Measurements from ENCODE around the gene S100A11. TPM values are rescaled to one million over a fixed set of nuclear protein-coding genes. Genes with fewer than 3 reads are reported as not detected.

Gene S100A11
- total RNA-seq, 6 donors from 2014 or later = 317 to 578 (median 488) TPM

DNA sequence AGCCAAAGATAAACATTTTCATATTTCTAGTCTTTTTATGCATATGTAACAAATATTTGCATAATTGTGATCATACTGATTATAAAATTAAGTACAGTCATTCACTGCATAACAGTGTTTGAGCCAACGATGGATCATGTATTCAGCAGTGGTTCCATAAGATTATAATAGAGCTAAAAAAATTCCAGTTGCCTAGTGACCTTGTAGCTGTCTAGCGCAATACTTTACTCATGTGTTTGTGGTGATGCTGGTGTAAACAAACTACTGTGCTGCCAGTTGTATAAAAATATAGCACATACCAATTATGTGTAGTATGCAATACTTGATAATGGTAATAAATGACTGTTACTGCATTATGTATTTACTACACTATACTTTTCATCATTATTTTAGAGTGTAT lies 41.0 kb downstream of the S100A11 start:
- no peak for ATAC-seq (ENCODE audit: low FRiP score in 2 of 2)
- H3K4me1 ChIP-seq = peaks cover 23 to 38% (median 29%) of the 10 kb centered on the region in 4 donors
- no peaks in the 10 kb centered on the region for H3K9me3 ChIP-seq
- 72 to 75% methylated on average over 2 of the region's 2 CpGs for WGBS, 2 donors
- no peaks in the 10 kb centered on the region for H3K36me3 ChIP-seq
- no peak for DNase-seq
- no peak for TF ChIP-seq EP300 (IDR thresholded peaks at IDR 0.05)
- no peak for TF ChIP-seq POLR2AphosphoS5 (IDR thresholded peaks at IDR 0.05)
- TF ChIP-seq, protein P1, sequence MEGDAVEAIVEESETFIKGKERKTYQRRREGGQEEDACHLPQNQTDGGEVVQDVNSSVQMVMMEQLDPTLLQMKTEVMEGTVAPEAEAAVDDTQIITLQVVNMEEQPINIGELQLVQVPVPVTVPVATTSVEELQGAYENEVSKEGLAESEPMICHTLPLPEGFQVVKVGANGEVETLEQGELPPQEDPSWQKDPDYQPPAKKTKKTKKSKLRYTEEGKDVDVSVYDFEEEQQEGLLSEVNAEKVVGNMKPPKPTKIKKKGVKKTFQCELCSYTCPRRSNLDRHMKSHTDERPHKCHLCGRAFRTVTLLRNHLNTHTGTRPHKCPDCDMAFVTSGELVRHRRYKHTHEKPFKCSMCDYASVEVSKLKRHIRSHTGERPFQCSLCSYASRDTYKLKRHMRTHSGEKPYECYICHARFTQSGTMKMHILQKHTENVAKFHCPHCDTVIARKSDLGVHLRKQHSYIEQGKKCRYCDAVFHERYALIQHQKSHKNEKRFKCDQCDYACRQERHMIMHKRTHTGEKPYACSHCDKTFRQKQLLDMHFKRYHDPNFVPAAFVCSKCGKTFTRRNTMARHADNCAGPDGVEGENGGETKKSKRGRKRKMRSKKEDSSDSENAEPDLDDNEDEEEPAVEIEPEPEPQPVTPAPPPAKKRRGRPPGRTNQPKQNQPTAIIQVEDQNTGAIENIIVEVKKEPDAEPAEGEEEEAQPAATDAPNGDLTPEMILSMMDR (IDR thresholded peaks at IDR 0.05) = no peak
- TF ChIP-seq POLR2A (IDR thresholded peaks at IDR 0.05) = no peak
- H3K27me3 ChIP-seq = no peaks in the 10 kb centered on the region
- H3K27ac ChIP-seq = peak overlapping the region in 1 of 4 donors; percentile 99
- H3K4me3 ChIP-seq = no peak overlapping the region

DNA sequence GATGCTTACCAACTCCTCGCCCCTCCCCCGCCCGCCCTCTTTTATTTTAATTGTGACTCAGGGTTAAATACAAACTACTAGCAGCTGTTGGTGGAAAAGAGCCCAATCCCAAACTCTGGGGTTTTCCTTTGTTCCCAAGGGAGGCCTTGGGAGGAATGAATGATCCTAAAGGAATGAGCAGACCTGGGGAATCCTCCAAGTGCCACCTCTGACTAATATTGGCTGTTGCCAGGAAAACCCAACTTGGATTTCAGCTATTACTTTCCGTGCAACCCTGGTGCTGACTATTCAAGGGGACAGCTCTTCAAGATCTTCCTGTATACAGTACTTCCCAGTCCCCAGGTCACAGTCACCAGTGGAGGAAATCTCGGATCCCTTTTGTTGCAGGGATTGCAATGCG lies 41.8 kb downstream of the S100A11 start:
- H3K27me3 ChIP-seq = no peaks in the 10 kb centered on the region
- no peaks in the 10 kb centered on the region for H3K36me3 ChIP-seq
- WGBS, 2 donors = 73 to 75% methylated on average over 6 of the region's 6 CpGs
- peaks cover 31 to 47% (median 37%) of the 10 kb centered on the region in 4 donors for H3K4me1 ChIP-seq
- peak; percentile 5 to 33 for TF ChIP-seq POLR2AphosphoS5 (IDR thresholded peaks at IDR 0.05)
- no peak for TF ChIP-seq POLR2A (IDR thresholded peaks at IDR 0.05)
- no peak overlapping the region for H3K4me3 ChIP-seq
- peak in 1 of 2 donors; percentile 5 for ATAC-seq (ENCODE audit: low FRiP score in 2 of 2)
- DNase-seq = no peak
- peak overlapping the region; percentile 45 to 99 (median 94) for H3K27ac ChIP-seq
- H3K9me3 ChIP-seq = no peaks in the 10 kb centered on the region

DNA sequence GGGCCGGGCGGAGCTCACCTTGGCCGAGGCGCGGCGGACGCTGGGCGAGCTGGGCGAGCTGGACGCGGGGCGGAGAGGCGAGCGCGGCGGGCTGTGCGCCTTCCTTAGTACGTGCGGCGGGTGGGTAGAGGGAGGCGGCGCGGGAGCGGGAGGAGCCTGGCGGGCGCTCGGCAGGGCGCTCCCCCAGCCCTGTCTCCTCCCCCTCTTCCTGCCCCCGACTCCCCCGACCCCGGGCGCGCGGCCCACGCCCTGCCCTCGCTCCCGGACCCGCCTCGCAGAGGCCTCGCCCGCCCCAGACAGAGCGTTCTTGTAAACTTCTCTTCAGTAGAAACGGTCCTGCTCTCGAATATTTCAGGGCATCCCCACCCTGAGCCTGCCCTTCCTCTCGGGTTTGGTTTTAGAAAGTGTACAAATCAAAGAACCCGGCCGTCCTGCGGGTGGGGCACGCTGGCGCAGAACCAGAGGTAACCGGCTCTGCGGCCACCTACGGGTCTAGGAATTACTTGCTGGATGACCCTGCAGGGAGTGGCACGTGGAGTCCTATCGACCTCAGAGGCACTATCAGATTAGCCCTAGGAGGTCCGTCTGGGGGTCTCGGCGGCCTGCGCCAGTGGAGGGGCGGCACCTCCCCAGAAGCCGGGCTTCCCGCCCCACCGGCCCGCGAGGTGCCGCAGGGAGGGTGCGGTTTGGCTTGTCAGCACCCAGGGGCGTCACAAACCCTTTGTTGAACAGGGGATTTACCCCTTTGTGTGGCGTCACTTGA lies 42.9 kb downstream of the S100A11 start, which contains the start of gene S100A10:
Gene S100A10, minus strand, starts transcription at position 126 of the 763 bp plus-strand sequence. CDS start 7,629 bp downstream, outside the sequence.
- H3K27ac ChIP-seq = peak within 1 kb of the TSS; percentile 93 to 99 (median 96)

DNA sequence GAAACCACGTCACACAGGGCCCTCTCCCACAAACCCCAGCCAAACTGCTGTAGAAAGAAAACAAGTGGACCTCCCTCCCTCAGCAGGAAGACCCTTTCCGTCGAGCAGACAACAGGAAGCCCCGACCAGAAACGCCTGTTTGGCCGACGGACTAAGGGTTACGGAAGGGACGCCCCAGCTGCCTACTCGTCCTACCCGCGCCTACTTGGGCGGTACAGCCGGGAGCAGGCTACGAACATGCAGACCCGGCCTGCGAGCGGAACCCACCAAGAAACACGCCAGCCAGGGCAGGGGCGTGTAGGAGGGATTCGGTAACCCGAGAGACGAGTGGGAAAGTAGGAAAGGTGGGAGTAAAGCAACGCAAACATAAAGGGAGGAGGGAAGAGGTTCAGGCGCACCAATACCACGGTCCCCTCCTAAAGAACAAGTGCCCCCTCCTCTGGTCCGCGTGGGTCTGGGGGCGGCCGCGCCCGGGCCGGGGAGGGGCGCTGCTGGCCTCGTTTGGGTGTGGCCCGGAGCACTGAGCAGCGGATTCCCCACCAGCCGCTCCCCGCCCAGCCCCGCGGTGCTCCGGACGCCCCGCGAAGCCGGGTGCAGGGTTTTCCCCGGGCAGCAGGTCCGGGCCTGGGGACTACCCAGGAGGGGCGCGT lies 43.6 kb downstream of the S100A11 start:
- peak overlapping the region; percentile 59 to 92 (median 72) for H3K4me3 ChIP-seq
- H3K9me3 ChIP-seq = no peaks in the 10 kb centered on the region
- H3K36me3 ChIP-seq = no peaks in the 10 kb centered on the region
- DNase-seq (peak in 1 of 2 donors; percentile 40), ATAC-seq (ENCODE audit: low FRiP score in 2 of 2) (peak in 1 of 2 donors; percentile 29)
- peak overlapping the region; percentile 93 to 99 (median 96) for H3K27ac ChIP-seq
- H3K27me3 ChIP-seq = no peaks in the 10 kb centered on the region
- 0 to 2% methylated on average over 33 to 38 of the region's 50 CpGs for WGBS, 2 donors
- TF ChIP-seq EP300 (IDR thresholded peaks at IDR 0.05) = no peak
- TF ChIP-seq, protein P1 (IDR thresholded peaks at IDR 0.05) = no peak
- peak in 1 of 4 donors; percentile 45 for TF ChIP-seq POLR2A (IDR thresholded peaks at IDR 0.05)
- TF ChIP-seq POLR2AphosphoS5 (IDR thresholded peaks at IDR 0.05) = no peak
- H3K4me1 ChIP-seq = peaks cover 47 to 64% (median 55%) of the 10 kb centered on the region in 4 donors

More for the DNA sequence above, 42.9 kb downstream of the S100A11 start, which contains the start of gene S100A10:
- Histone ChIP-seq H3K4me3 (peak within 1 kb of the TSS; percentile 59 to 92 (median 72)), H3K4me1 (peaks cover 40 to 57% (median 47%) of the 10 kb centered on the region in 4 donors), H3K27me3 (no peaks in the 10 kb centered on the region), H3K36me3 (no peaks in the 10 kb centered on the region), H3K9me3 (no peaks in the 10 kb centered on the region)
- TF ChIP-seq POLR2AphosphoS5 (IDR thresholded peaks at IDR 0.05) (peak; percentile 82 to 96), EP300 (IDR thresholded peaks at IDR 0.05) (peak in 1 of 4 donors; percentile 31), POLR2A (IDR thresholded peaks at IDR 0.05) (peak in 3 of 4 donors; percentile 86 to 92 (median 91))
- TF ChIP-seq, protein P1 (IDR thresholded peaks at IDR 0.05) = peak in 1 of 6 experiments; percentile 6
- ATAC-seq (ENCODE audit: low FRiP score in 2 of 2) (peak; percentile 87 to 89), DNase-seq (peak; percentile 82 to 96)
- 6% methylated on average over 23 of the region's 69 CpGs; no CpG with 5 or more reads in 1 of the 2 donors for WGBS, 2 donors
